Measurements from ENCODE around the gene C19orf85. TPM values are rescaled to one million over a fixed set of nuclear protein-coding genes. Genes with fewer than 3 reads are reported as not detected.
"Not testable (repeated sequence)": the region's sequence is repeated elsewhere in the genome, so short reads cannot be mapped to it uniquely, and the experiment has no call there.

Gene C19orf85
- total RNA-seq, 4 donors from 2014 or later = not detected

DNA sequence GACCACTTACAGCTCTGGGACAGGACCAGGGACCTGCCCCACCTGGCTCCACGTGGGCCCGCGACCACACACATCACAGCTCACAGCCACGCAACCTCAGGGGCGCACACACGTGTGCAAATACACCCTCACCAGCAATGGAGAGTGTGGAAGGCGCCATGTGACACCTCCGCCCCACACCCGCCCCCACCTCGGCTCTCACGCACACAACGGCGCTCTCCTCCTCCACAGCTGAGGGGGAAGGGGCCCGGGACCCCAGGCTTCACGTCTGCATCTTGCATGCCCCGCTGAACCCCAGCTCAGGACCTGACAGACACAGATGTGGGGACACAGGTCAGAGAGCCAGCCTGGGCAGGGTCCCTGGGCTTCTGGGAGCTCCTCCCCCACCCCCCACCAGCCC lies 15.1 kb downstream of the C19orf85 start:
- Histone ChIP-seq H3K4me1 (peaks cover 0 to 25% (median 14%) of the 10 kb centered on the region in 3 donors), H3K27me3 (peaks cover 72% of the 10 kb centered on the region), H3K9me3 (no peaks in the 10 kb centered on the region), H3K27ac (no peak overlapping the region), H3K36me3 (no peaks in the 10 kb centered on the region), H3K4me3 (no peak overlapping the region)
- TF ChIP-seq POLR2AphosphoS5 (IDR thresholded peaks at IDR 0.05) (no peak), POLR2A (IDR thresholded peaks at IDR 0.05) (no peak), EP300 (IDR thresholded peaks at IDR 0.05) (no peak)
- TF ChIP-seq, protein P1, sequence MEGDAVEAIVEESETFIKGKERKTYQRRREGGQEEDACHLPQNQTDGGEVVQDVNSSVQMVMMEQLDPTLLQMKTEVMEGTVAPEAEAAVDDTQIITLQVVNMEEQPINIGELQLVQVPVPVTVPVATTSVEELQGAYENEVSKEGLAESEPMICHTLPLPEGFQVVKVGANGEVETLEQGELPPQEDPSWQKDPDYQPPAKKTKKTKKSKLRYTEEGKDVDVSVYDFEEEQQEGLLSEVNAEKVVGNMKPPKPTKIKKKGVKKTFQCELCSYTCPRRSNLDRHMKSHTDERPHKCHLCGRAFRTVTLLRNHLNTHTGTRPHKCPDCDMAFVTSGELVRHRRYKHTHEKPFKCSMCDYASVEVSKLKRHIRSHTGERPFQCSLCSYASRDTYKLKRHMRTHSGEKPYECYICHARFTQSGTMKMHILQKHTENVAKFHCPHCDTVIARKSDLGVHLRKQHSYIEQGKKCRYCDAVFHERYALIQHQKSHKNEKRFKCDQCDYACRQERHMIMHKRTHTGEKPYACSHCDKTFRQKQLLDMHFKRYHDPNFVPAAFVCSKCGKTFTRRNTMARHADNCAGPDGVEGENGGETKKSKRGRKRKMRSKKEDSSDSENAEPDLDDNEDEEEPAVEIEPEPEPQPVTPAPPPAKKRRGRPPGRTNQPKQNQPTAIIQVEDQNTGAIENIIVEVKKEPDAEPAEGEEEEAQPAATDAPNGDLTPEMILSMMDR (IDR thresholded peaks at IDR 0.05) = no peak
- WGBS, 2 donors (ENCODE audit: low coverage in 1 of 2) = 41% methylated on average over 5 of the region's 16 CpGs; no CpG with 5 or more reads in 1 of the 2 donors
- ATAC-seq = no peak

- peaks cover 85% of the 10 kb centered on the region for H3K27me3 ChIP-seq
- not testable (repeated sequence) for ATAC-seq, H3K4me3 ChIP-seq, H3K36me3 ChIP-seq, H3K9me3 ChIP-seq, H3K27ac ChIP-seq
- WGBS, 2 donors (ENCODE audit: low coverage in 1 of 2) = 69% methylated on average over 2 of the region's 5 CpGs; no CpG with 5 or more reads in 1 of the 2 donors
- peaks cover 0 to 28% (median 14%) of the 10 kb centered on the region in 3 donors for H3K4me1 ChIP-seq
These were observed 16.4 kb downstream of the C19orf85 start for GRCh38 chr19:55448175-55448490.

DNA sequence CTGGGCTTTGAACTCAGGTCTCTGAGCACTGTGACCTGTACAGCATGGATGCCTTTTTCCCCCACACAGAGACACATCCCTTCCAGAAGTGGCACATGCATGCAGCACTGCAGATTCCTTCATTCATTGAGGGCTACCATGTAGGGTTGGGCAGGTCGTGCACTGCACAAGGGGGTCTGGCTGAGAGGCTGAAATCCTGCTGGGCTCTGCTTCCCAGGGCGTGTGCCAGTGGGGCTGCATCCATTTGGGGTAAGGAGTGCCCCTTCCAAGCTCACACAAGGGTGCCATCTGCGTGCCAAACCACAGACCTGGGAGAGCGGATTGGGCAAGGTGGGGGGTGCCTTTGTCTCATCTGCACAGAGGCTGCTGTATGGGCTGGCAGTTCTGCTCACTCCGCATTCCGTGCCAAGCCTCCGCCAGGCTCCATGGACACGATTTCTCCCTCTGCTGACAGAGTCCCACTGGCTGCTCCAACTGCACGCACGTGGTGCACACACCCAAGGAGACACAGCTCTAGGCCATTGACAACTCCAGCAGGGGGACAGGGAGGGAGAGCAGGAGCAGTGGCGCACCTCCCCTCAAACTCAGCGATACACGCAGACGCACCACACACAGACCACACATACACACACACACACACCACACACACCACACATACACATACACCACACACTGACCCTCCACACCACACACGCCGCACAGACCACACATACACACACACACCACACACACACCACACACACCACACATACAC lies 17.0 kb downstream of the C19orf85 start:
- H3K4me3 ChIP-seq = no peak overlapping the region
- no peak overlapping the region for H3K27ac ChIP-seq
- H3K4me1 ChIP-seq = peaks cover 0 to 28% (median 14%) of the 10 kb centered on the region in 3 donors
- H3K27me3 ChIP-seq = peaks cover 86% of the 10 kb centered on the region
- H3K36me3 ChIP-seq = no peaks in the 10 kb centered on the region
- no peak for ATAC-seq
- no peaks in the 10 kb centered on the region for H3K9me3 ChIP-seq
- TF ChIP-seq EP300 (IDR thresholded peaks at IDR 0.05) = no peak
- TF ChIP-seq, protein P1 (IDR thresholded peaks at IDR 0.05) = no peak
- TF ChIP-seq POLR2A (IDR thresholded peaks at IDR 0.05) = no peak
- TF ChIP-seq POLR2AphosphoS5 (IDR thresholded peaks at IDR 0.05) = no peak
- WGBS, 2 donors (ENCODE audit: low coverage in 1 of 2) = 56% methylated on average over 3 of the region's 16 CpGs; no CpG with 5 or more reads in 1 of the 2 donors

- peaks cover 86% of the 10 kb centered on the region for H3K27me3 ChIP-seq
- no peak overlapping the region for H3K4me3 ChIP-seq
- ATAC-seq = no peak
These were observed 18.5 kb downstream of the C19orf85 start for GRCh38 chr19:55446060-55446459.

DNA sequence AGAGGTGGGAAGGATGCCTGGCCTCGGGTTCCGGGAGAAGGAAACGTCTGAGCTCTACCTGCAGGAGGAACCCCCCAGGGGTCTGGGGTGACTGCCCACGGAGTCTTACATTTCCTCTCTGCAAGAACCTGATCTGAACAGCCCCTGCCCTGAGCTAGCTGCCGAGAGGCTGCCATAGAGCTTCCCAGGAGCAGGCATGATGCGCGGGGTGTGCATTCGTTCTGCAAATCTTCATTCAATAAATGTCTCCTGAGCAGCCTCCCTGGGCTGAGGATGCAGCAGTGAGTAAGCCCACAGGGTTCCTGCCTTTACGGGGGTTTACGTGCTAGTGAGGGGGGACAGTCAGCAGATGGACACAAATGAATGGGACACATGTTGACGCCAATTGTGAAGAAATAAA lies 19.9 kb downstream of the C19orf85 start:
- Histone ChIP-seq H3K27me3 (peaks cover 88% of the 10 kb centered on the region), H3K4me1 (peaks cover 0 to 35% (median 2%) of the 10 kb centered on the region in 3 donors)
- 42% methylated on average over 10 of the region's 11 CpGs; no CpG with 5 or more reads in 1 of the 2 donors for WGBS, 2 donors (ENCODE audit: low coverage in 1 of 2)

More at GRCh38 chr19:55446060-55446459, 18.5 kb downstream of the C19orf85 start:
- H3K27ac ChIP-seq = no peak overlapping the region
- WGBS, 2 donors (ENCODE audit: low coverage in 1 of 2) = 63 to 72% methylated on average over 6 to 7 of the region's 8 CpGs
- no peaks in the 10 kb centered on the region for H3K9me3 ChIP-seq
- no peaks in the 10 kb centered on the region for H3K36me3 ChIP-seq
- TF ChIP-seq POLR2A (IDR thresholded peaks at IDR 0.05) (no peak), POLR2AphosphoS5 (IDR thresholded peaks at IDR 0.05) (no peak), EP300 (IDR thresholded peaks at IDR 0.05) (no peak)
- TF ChIP-seq, protein P1 (IDR thresholded peaks at IDR 0.05) = no peak
- H3K4me1 ChIP-seq = peaks cover 0 to 27% (median 3%) of the 10 kb centered on the region in 3 donors

More for the DNA sequence above, 19.9 kb downstream of the C19orf85 start:
- H3K9me3 ChIP-seq = no peaks in the 10 kb centered on the region
- no peak overlapping the region for H3K4me3 ChIP-seq
- ATAC-seq = no peak
- TF ChIP-seq, protein P1 (IDR thresholded peaks at IDR 0.05) = no peak
- no peak for TF ChIP-seq POLR2AphosphoS5 (IDR thresholded peaks at IDR 0.05)
- TF ChIP-seq POLR2A (IDR thresholded peaks at IDR 0.05) = no peak
- TF ChIP-seq EP300 (IDR thresholded peaks at IDR 0.05) = no peak
- H3K27ac ChIP-seq = no peak overlapping the region
- no peaks in the 10 kb centered on the region for H3K36me3 ChIP-seq

All from gastroesophageal sphincter (tissue), 4 donors.